Neural crest cell (in vitro differentiated cells): ENCODE data around the gene ADRB2. TPM values are rescaled to one million over a fixed set of nuclear protein-coding genes. Genes with fewer than 3 reads are reported as not detected.

Source experiments
- DNase-seq: peaks from one replicate; pipeline ENCODE4 v3.0.0; 2021; ENCODE audit warnings: low read depth, mixed read lengths, low spot score
- H3K27ac Mint-ChIP-seq: one replicate; pipeline ENCODE4 v1.8.0; 2021; ENCODE audit warnings: mild to moderate bottlenecking, mixed read lengths; ENCODE audit not compliant: unreplicated experiment
- H3K27me3 Mint-ChIP-seq: 2 replicates; pipeline ENCODE4 v1.8.0; 2021; ENCODE audit warnings: low read depth, mild to moderate bottlenecking, mixed read lengths
- H3K36me3 Mint-ChIP-seq: 2 replicates; pipeline ENCODE4 v1.8.0; 2021; ENCODE audit warnings: low read depth, mild to moderate bottlenecking, mixed read lengths
- H3K4me1 Mint-ChIP-seq: 2 replicates; pipeline ENCODE4 v1.8.0; 2021; ENCODE audit warnings: mixed read lengths
- H3K4me3 Mint-ChIP-seq: one replicate; pipeline ENCODE4 v1.8.0; 2021; ENCODE audit warnings: mild to moderate bottlenecking, mixed read lengths
- H3K9me3 Mint-ChIP-seq: 2 replicates; pipeline ENCODE4 v1.8.0; 2021; ENCODE audit warnings: mixed read lengths
- CTCF ChIP-seq: fragments of 200-600 bp; sonication (generic); conservative IDR thresholded peaks from 2 replicates; pipeline ENCODE4 v1.5.0; 2021; ENCODE audit warnings: antibody characterized with exemption, mild to moderate bottlenecking
- total RNA-seq: library from RNA; stranded (reverse); gene quantifications from 2 replicates; pipeline ENCODE4 v1.2.1, GENCODE V29; 2021

Gene ADRB2
- total RNA-seq, 1 donor from 2014 or later = 0.16 TPM

DNA sequence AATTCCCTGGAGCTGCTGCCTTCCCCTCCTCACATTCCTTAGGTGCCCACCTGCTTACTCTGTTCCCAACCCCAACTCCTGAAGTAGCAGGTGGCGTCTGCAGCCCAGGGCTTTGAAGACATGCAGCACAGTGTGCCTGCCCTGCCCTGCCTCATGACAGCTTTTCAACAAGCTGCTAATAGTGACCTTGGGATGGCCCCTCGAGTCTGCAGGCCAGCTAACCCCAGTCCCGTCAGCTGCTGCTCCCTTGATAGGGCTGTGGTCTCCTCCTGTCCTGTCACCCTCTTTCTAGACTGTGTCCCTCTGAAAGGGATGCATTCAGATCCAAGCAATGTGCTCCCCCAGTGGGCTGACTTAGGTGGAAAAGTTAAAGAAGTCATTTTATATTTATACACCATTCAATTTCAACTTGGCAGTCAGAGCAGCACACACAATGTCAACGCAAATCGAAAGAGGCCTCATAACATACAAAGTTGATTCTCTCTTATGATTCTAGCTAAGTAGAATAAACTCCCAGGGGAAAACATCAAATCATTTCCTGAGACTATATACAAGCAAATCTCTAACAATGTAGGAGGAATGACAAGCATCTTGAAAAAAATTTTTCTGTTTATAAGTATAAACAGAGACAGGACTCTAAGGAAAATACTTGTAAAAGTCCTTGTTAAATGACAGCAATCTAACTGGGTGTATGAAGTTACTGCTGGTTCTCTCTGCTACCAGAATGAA lies 37.9 kb downstream of the ADRB2 start:
- no peaks in the 10 kb centered on the region for H3K36me3 Mint-ChIP-seq
- peaks cover 7% of the 10 kb centered on the region for H3K4me1 Mint-ChIP-seq

GRCh38 chr5:148866024-148866423 lies 39.6 kb downstream of the ADRB2 start:
- no peaks in the 10 kb centered on the region for H3K4me1 Mint-ChIP-seq

More for the DNA sequence above, 37.9 kb downstream of the ADRB2 start:
- Mint-ChIP-seq H3K9me3 (no peaks in the 10 kb centered on the region), H3K27ac (no peak overlapping the region), H3K27me3 (no peaks in the 10 kb centered on the region), H3K4me3 (no peak overlapping the region)
- no peak for TF ChIP-seq CTCF
- no peak for DNase-seq

DNA sequence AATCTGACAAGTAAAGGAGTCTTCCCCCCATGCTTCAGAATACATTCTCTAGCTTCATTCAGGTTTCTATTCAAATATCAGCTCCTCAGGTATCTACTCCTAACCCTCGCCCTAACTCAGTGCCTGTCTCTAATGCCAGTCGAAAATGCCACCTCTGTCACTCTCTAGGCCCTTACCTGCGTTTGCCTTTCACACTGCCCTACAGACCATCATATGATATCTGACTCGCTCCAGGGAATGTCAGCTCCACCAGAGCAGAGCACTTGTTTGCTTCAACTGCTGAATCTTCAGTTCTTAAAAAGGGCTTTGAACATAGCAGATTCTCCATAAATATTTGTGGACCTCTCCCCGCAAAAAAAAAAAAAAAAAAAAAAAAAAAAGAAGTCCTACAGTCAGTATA lies 46.7 kb downstream of the ADRB2 start:
- Mint-ChIP-seq H3K36me3 (no peaks in the 10 kb centered on the region), H3K9me3 (no peaks in the 10 kb centered on the region), H3K27me3 (no peaks in the 10 kb centered on the region), H3K4me3 (no peak overlapping the region), H3K4me1 (no peaks in the 10 kb centered on the region), H3K27ac (no peak overlapping the region)
- no peak for TF ChIP-seq CTCF
- DNase-seq = no peak

More at GRCh38 chr5:148866024-148866423, 39.6 kb downstream of the ADRB2 start:
- no peaks in the 10 kb centered on the region for H3K27me3 Mint-ChIP-seq
- H3K36me3 Mint-ChIP-seq = no peaks in the 10 kb centered on the region
- no peak overlapping the region for H3K4me3 Mint-ChIP-seq
- TF ChIP-seq CTCF = no peak
- no peaks in the 10 kb centered on the region for H3K9me3 Mint-ChIP-seq
- DNase-seq = no peak
- no peak overlapping the region for H3K27ac Mint-ChIP-seq

GRCh38 chr5:148873690-148874485 lies 47.5 kb downstream of the ADRB2 start:
- Mint-ChIP-seq H3K4me3 (no peak overlapping the region), H3K27ac (peak overlapping the region; percentile 2)

More at GRCh38 chr5:148873690-148874485, 47.5 kb downstream of the ADRB2 start:
- TF ChIP-seq CTCF = no peak
- Mint-ChIP-seq H3K4me1 (no peaks in the 10 kb centered on the region), H3K27me3 (no peaks in the 10 kb centered on the region), H3K36me3 (no peaks in the 10 kb centered on the region), H3K9me3 (no peaks in the 10 kb centered on the region)
- DNase-seq = no peak
